ENCODE measurements around the gene LARP4.
"Not testable (repeated sequence)": the region's sequence is repeated elsewhere in the genome, so short reads cannot be mapped to it uniquely, and the experiment has no call there.

DNA sequence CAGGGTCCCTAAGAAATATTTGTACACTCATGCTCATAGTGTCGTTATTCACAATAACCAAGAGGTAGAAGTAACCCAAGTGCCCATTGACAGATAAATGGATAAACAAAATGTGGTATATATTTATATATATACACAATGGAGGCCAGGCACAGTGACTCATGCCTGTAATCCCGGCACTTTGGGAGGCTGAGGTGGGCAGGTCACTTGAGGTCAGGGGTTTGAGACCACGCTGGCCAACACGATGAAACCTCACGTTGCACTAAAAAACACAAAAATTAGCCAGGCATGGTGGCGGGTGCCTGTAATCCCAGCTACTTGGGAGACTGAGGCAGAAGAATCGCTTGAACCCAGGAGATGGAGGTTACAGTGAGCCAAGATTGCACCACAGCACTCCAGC is 30.0 kb upstream of the LARP4 start:
- TF ChIP-seq, protein P1, sequence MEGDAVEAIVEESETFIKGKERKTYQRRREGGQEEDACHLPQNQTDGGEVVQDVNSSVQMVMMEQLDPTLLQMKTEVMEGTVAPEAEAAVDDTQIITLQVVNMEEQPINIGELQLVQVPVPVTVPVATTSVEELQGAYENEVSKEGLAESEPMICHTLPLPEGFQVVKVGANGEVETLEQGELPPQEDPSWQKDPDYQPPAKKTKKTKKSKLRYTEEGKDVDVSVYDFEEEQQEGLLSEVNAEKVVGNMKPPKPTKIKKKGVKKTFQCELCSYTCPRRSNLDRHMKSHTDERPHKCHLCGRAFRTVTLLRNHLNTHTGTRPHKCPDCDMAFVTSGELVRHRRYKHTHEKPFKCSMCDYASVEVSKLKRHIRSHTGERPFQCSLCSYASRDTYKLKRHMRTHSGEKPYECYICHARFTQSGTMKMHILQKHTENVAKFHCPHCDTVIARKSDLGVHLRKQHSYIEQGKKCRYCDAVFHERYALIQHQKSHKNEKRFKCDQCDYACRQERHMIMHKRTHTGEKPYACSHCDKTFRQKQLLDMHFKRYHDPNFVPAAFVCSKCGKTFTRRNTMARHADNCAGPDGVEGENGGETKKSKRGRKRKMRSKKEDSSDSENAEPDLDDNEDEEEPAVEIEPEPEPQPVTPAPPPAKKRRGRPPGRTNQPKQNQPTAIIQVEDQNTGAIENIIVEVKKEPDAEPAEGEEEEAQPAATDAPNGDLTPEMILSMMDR (IDR thresholded peaks at IDR 0.05): not testable (repeated sequence)
- not testable (repeated sequence) for TF ChIP-seq POLR2A (IDR thresholded peaks at IDR 0.05)

Measured in right lobe of liver (tissue), 4 donors.